SW 1271 (cell line): ENCODE results near the gene VSIG2.
"Not testable (repeated sequence)": the region's sequence is repeated elsewhere in the genome, so short reads cannot be mapped to it uniquely, and the experiment has no call there.

ENCODE experiments used
- DNase-seq, 2 experiments: peaks; one replicate each; lab custom pipeline; 2025; lab: John Stamatoyannopoulos, UW

Gene VSIG2, protein sequence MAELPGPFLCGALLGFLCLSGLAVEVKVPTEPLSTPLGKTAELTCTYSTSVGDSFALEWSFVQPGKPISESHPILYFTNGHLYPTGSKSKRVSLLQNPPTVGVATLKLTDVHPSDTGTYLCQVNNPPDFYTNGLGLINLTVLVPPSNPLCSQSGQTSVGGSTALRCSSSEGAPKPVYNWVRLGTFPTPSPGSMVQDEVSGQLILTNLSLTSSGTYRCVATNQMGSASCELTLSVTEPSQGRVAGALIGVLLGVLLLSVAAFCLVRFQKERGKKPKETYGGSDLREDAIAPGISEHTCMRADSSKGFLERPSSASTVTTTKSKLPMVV

DNA sequence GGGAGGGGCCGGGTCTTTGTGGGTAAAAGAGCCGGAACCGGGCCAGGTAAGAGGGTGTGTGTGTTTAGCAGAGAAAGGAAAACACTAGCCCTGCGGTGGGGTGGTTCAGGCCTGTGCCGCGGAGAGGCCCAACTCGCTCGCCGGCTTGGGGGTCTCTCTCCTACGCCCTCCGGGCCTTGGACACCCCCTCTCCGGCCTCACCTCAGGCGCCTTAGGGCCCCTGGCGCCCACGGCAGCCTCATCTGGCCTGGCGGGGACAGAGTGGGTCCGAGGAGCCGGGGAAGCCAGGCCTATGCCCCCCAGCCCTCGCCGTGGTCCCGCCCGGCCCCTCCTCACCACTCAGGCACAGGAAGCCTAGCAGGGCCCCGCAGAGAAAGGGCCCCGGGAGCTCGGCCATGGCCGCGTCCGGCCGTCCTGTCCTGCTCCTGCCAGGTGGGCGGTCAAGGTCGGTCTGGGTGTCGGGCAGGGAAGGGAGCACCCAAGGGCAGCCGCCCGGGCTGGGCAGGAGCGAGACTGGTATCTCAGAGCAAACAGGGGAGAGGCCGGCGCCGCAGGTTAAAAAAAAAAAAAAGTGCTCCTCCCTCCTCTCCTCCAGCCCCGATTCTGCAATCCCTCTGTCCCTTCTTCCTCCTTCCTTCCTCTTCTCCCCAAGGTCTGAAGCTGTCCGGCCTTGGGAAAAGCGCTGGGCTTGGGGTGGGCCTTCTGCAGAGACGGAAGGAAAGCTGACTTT is at the start of gene VSIG2:
VSIG2 (minus strand) TSS at position 515 of the 730 bp plus-strand sequence; CDS start at position 397, 118 bp downstream.
- DNase-seq = no peak

DNA sequence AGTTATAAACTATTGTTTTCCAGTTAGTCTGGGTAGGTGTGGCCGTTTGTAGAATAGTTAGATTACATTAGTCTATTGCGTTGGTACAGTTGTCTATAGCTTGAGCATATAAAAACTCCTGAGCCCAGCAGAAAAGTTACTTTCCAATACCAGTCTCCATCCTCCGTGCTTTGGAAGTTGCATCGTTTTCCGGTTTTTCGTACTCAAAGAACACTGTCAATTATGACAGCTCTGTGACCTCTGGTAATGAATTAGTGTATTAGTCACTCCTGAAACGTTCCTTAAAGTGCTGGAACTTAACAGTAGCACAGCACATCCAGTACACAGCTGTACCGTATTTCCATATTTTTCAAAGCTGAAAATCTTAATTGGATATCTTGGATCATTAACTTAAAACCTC is 49.0 kb upstream of the VSIG2 start:
- peak in 1 of 2 experiments; percentile 46 for DNase-seq

DNA sequence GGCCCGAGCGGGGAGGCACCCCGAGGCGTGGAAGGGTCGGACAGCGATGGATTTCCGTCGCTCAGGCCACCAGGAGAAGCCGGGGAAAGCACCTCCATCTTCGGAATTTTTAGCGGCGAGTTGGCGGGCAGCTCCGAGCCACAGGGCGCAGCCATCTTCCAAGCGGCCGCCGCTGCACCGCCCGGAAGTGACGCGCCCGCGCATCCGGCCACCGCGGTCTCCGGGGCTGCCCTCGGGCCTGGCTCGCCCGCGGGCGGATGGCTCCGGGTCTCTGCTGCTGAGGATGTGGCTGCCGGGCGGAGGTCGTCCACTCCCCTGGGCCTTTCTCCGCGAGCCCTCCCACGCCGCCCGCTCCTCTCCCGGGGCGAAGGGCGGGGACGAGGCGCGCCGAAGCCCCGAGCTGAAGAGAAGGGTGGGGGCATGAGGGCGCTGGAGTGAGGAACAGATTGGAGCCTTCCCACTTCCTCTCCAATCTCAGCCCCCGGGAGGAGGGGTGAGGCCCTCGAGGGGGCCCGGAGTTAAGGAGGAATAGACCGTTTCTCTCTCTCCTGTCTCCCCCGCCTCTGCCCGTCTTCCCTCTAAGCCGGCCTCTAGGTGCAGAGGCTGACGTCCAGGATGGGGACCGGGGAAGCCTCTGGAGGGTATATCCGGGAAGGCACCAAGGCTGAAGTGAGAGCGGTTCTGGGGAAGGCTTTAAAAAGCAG is 48.3 kb upstream of the VSIG2 start, which contains the start of gene MSANTD2:
MSANTD2 (minus strand) TSS at position 181 of the 704 bp plus-strand sequence; CDS start at position 155, 26 bp downstream.
- DNase-seq = peak; percentile 40 to 77

DNA sequence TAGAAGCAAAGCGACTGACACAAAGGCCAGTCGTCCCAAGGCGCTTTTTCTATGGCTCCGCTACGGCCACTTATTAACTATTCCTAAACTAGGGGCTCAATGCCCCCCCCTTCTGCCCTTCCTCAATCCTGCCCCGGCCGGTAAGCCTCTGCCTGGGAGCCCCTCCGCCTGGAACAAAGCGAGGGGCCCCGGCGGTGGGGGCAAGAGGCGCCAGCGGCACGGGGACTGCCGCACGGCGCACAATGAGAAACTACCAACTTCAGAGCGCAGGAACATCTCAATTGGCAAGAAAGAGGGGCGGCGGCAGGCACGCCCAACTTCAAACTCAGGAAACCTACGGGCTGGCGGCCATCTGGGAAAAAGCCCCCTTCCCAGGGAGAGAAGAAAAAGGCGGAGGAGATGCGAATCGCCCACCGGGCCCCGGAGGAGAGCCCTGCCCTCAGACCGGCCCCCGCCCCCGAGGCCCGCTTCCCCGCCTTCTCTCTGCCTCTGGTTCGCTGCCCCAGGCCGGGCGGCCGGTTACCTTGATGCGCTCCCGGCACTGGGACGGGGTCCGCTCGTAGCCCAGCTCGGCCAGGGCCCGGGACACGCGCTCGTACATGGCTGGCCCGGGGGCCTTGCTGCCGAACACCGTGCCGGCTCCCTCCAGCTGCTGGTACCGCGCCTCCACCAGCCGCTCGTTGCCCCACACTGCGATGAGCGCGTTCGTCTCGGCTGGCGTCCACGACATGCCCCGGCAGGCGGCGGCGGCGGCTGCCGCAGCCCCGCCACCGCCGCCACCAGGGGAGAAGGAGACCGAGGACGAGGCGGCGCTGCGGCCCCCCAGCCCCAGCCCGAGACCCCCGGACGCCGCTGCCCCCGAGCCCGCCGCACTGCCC is 47.5 kb upstream of the VSIG2 start:
- peak in 1 of 2 experiments; percentile 20 for DNase-seq

DNA sequence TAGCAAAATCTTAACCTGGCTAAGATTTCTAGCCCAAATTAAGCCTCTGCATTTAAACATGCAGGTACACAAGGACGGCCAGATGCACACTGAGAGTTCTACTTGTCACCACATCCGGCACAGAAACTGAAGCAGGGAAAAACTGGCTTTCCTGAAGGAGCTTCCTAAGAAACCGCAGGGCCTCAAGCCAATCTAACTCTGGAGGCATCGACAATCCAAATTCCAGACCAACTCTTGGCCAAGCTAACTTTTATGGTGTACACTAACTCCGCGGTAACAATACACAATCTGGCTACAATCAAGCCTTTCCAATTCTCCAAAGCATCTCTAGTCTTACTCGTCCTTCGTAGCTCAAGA is 46.9 kb upstream of the VSIG2 start:
- DNase-seq = peak in 1 of 2 experiments; percentile 37

DNA sequence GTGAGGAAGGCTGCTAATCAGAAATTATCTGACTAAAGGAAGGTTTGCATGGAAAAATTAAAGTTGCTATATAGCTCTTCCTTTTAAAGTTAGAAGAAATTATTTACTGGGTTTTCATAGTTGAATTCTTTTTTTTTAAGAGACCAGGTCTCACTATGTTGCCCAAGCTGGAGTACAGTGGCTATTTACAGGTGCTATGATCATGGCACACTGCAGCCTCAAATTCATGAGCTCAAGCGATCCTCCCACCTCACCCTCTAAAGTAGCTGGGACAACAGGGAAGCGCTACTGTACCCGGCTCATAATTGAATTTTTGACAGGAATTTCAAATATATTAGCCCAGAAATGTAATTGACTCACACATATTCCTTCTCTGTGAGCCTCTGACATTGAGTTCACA is 44.3 kb upstream of the VSIG2 start:
- no peak for DNase-seq

DNA sequence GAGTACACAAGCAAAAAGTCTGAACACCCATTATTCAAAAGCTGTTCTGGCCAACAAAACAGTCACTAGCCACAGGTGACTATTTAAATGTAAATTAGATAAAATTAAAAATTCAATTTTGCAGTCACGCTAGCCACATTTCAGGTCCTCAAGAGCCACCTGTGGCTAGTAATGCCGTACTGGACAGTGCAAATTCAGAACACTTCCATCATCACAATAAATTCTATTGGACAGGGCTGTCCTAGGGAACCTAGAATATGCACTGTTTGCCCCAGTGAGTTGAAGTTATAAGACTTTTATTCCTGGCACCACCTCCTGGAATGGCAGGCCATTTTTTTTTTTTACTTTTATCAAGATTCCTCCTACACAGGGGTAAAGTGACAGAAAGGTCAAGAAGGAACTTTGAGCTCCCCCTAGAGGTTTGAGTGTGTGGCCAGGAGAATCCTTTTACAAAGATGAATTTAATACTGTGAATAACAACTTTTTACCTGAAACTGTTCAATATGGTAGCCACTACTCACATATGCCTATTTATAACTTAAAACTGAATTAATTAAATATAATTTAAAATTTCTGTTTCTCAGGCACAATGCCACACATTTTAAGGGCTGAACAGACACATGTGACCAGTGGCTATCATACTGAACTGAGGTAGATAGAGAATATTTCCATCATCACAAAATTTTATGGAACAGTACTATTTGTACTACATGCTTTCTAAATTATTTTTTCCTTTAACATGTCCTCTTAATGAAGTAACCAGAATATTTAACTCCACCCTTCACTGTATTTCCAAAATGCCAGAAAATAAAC is 41.6 kb upstream of the VSIG2 start:
- DNase-seq = peak; percentile 49 to 68

DNA sequence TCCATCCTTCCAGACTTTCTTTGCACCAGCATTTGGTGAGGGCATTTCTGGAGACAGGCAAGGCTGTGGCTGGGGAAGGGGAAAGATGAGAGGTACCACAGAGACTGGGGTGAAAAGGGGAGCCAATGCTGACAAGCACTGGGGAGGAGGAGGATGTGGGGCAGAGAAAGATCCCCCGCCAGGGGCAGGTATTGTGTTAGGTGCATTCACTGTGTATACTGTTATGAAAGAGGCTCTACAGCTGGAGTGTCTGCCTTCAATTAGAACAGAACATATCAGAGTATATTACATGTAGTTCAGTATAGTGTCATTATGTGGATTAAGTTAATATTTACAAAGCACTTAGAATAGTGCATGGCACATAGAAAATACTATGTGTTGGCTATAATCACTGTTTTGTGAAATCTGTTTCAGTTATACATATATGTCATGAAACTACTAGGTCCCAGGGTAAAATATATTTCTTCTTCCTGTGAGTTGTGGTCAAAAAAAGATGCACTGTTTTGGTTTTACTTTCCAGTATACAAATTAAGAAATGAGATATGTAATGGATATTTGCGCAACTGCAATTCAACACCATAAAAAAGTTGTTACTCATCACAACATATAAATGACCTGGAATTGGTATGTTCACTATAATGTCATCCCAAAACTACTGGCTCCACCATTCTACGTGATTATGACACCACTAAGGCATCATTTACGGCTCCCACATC is 39.7 kb upstream of the VSIG2 start:
- DNase-seq = no peak

DNA sequence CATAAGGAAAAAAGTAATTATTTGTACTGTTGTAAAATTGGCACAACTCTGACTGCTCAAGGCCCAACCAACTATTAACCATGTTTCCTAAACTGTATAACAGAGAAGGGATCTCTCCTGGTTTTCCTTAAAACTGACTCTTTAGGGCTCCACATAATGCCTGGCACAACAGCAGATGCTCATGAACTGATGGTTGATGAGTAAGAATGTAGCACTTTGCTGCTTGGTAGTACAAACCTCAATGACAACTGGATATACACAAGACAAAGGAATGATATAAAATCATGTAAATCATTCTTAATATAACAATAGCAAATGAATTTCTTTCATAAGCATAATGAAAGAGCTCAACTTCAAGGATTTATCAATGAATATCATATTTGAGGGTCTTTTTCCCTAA is 36.5 kb upstream of the VSIG2 start:
- no peak for DNase-seq

DNA sequence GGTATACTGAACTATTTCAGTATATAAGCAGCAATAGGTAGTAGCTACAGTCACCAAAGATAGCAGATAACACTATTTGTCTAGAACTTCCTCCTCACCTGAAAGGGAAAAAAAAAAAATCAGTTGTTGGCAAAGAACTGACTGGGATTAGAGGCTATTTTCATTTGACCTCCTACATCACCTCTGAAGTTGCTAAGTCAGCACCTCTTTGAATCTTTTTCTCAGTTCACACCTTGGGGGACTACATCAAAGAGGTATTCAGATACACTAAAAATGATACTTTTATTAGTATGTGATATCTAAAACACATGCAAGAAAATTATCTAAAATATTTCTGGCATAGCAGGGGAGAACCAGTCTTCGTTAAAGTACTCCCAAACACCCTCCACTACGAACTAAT is 32.0 kb upstream of the VSIG2 start:
- no peak for DNase-seq

DNA sequence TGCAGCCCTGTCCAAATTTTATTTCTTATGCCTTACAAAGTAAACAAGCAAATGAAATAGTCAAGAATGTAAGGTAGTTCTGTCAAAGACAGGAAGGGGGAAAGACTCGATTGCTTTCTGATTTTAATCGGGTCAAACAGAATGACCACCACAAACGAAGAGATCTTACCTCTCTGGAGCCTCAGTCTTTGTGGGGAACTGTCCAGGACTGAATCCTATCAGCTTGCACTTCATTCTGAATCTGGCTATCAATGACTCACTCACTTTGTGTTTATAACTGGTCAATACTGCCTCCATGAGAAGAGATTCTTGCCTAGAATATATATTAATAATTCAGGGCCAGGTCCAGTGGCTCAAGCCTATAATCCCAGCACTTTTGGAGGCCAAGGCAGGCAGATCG is 30.9 kb upstream of the VSIG2 start:
- DNase-seq = no peak

DNA sequence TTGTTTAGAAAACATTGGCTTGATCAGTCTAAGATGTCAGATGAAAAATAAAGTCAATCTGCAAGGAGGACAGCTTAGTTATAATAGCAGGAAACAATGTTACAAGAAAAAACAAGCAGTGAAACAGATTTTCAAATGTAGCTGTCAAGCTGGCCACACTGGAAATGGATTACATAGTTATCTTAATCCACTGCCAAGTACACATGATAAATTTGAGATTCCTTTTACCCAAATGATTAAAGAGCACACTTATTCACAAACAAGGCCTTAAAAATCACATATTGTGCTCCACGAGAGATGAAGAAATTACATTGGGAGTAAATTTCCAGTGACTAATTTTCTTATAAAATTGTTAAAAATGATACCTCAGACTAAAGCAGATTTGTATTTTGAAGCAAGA is 27.5 kb upstream of the VSIG2 start:
- DNase-seq = no peak

DNA sequence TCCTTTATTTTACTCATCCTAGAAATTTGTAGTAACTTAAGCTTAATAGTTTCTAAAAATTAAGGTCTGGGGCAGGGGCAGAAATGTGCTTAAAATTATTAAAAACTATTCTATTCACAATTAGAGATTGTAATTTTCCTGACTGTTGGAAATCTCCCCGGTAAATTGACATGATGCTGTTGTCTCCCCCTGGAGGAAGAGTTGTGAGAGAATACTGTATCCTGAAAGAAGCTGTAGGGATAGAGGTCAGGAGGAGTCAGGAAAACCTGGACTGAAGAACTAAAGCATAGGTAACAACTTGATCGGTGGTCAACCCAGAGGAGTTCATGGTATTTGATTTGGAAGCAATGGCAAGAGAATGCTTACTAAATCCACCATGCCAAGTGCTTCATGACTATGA is 26.2 kb upstream of the VSIG2 start:
- peak in 1 of 2 experiments; percentile 6 for DNase-seq

DNA sequence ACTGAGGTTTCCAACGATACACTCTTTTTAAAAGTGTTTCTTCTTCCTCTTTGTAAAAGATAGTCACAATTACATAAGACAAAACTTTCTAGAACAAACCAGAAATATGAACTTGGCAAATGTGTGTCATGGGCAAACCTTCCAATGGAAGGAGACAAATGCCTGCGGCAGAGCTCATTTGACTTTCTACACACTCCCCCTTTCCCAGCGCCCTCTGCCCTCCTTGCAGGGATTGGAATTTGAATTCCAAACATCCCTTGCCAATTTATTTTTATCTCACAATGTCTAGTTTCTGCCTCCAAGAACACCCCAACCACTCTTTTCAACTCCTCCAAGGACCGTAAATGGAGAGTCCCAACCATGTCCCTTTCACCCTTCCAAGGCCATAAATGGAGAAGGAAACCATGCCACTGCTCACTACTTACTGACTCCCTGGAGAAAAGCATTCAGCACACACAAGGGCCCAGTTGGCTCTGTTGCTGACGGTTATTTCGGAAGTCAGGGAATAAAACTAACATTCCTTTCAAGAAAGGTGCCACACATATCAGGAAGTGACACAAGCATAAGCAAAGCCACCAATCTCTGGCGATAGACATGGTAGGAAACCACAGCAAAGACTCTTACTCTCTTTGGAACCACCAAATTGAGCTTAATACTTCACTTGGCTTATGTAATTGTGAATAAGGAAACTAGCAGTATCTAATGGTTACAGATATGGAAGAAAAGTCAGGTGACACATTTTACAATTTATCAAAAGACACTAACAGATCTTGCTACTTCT is 25.0 kb upstream of the VSIG2 start:
- DNase-seq = no peak

DNA sequence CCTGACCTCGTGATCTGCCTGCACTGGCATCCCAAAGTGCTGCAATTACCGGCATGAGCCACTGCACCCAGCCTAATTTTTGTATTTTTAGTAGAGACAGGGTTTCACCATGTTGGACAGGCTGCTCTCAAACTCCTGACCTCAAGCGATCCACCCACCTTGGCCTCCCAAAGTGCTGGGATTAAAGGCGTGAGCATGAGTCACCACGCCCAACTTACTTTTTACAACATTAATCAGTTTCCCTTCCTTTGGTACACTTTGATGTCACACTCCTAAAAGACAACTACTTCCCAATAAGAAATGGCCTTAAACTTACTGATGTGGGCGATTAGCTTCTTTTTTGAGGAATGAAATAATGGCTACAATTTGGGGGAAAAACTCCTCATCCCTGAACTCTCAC is 18.9 kb upstream of the VSIG2 start:
- DNase-seq = not testable (repeated sequence)

DNA sequence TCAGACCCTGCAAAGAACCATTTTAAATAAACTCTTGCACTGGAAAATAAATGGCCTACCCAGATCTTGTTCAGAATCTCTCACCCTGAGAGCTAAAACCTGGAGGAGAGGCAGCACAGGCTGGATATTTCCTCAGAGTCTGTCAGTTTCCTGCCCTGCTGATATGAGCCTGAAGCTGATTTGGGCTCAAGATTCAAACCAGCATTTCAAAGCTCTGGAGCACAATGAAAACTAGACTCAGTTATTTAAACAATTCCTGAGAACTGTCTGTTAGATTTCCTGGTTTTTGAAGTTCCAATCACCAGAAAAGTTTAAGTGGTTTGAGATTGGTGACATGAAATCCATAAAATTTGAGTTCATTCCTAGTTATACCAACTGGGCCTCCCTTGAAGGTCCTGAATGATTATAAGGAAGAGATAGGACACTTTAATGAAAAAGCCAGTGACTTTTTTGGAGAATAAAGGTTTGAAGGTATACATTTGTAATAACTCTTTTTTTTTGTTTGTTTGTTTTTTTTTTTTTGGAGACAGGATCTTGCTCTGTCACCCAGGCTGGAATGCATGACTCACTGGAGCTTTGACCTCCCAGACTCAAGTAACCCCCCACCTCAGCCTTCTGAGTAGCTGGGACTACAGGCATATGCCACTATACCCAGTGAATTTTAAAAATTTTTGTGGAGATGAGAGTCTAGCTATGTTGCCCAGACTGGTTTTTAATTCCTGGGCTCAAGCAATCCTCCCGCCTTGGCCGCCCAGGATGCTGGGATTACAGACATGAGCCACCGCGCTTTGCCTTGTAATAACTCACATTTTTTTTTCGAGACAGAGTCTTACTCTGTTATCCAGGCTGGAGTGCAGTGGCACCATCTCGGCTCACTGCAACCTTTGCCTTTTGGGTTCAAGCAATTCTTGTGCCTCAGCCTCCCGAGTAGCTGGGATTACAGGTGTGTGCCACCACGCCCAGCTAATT is 18.0 kb upstream of the VSIG2 start:
- peak in 1 of 2 experiments; percentile 71 for DNase-seq

DNA sequence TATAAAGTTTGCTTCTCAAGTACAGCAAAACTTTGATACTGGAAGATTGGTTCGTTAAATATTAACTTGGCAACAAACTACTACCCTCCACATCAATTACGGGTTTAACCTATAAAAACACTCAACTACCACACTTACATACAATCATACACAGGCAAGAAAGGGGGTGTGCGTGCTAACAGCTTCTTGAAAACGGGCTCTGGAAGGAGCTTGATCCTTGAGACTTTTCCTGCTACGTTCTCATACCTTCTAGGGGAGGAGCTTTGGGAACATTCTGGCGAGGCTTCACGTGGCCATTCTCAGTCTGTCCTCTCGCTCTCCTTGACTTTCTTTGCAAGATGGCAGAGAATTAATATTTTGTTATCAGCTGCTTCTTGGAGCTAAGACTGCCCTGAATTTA is 16.9 kb upstream of the VSIG2 start:
- DNase-seq = no peak

DNA sequence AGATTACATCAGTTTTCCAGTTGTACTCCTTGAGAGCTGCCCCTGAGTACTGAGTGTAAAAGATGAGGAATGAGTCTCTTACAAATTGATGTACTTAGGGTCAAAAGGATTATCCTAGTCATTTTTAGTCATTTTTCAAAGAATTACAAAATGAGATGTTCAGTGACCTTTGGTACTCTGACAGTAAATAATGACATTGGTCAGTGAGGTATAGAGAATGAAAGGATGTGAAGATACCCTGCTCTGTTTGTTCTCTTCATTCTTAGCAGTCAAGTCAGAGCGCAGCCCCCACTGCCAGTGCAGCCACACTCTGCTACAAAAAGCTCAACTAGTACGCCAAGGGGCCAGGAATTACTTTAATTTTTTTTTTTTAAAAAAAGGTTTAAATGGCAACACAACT is 14.1 kb upstream of the VSIG2 start:
- DNase-seq = no peak
